Panc1 (cell line): ENCODE measurements around the gene FRMPD1.

Experiments
- POLR2AphosphoS5 ChIP-seq: IDR thresholded peaks from 2 replicates; pipeline ENCODE4 v1.6.1; 2012; ENCODE audit warnings: mild to moderate bottlenecking, low read depth, low read length, moderate library complexity
- SIN3A ChIP-seq: IDR thresholded peaks from 2 replicates; pipeline ENCODE4 v1.6.1; 2012; ENCODE audit warnings: low read depth, mild to moderate bottlenecking, low read length, moderate library complexity, borderline replicate concordance; ENCODE audit not compliant: insufficient read depth
- TF ChIP-seq, protein P1 (sequence below): fragments of 450-650 bp; IDR thresholded peaks from 2 replicates; pipeline ENCODE4 v1.5.1; 2017; ENCODE audit warnings: mild to moderate bottlenecking
- TF ChIP-seq, protein P2 (sequence below), 2 experiments: IDR thresholded peaks; 2 replicates each; pipeline ENCODE4 v1.6.1; 2011 to 2012; ENCODE audit warnings: low read depth in 2 of 2, control low read depth in 1 of 2, low read length in 1 of 2, mild to moderate bottlenecking in 1 of 2, moderate library complexity in 1 of 2; ENCODE audit not compliant: insufficient read depth in 1 of 2

DNA sequence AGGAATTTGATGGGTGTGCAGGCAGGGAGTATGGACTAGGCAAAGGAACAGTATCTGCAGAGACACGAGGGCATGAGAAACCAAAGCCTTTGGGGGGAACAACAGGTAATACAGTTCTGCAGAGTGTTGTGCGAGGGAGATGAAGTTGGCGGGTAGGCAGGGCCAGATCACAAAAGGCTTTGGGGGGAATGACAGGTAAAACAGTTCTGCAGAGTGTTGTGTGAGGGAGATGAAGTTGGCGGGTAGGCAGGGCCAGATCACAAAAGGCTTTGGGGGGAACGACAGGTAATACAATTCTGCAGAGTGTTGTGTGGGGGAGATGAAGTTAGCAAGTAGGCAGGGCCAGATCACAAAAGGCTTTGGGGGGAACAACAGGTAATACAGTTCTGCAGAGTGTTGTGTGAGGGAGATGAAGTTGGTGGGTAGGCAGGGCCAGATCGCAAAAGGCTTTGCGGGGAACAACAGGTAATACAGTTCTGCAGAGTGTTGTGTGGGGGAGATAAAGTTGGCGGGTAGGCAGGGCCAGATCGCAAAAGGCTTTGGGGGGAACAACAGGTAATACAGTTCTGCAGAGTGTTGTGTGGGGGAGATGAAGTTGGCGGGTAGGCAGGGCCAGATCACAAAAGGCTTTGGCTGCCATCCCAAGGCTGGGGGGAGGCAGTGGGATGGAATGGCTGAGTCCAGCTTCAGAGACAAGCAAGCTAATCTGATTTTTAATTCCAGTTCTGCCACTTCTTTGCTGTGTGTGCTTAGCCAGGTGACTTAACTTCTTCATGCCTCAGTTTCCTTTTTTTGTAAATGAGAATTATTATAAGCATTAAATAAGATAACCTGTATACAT lies 33.0 kb downstream of the FRMPD1 start:
- TF ChIP-seq, protein P1, sequence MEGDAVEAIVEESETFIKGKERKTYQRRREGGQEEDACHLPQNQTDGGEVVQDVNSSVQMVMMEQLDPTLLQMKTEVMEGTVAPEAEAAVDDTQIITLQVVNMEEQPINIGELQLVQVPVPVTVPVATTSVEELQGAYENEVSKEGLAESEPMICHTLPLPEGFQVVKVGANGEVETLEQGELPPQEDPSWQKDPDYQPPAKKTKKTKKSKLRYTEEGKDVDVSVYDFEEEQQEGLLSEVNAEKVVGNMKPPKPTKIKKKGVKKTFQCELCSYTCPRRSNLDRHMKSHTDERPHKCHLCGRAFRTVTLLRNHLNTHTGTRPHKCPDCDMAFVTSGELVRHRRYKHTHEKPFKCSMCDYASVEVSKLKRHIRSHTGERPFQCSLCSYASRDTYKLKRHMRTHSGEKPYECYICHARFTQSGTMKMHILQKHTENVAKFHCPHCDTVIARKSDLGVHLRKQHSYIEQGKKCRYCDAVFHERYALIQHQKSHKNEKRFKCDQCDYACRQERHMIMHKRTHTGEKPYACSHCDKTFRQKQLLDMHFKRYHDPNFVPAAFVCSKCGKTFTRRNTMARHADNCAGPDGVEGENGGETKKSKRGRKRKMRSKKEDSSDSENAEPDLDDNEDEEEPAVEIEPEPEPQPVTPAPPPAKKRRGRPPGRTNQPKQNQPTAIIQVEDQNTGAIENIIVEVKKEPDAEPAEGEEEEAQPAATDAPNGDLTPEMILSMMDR = no peak
- TF ChIP-seq SIN3A = no peak
- no peak for TF ChIP-seq POLR2AphosphoS5
- TF ChIP-seq, protein P2, sequence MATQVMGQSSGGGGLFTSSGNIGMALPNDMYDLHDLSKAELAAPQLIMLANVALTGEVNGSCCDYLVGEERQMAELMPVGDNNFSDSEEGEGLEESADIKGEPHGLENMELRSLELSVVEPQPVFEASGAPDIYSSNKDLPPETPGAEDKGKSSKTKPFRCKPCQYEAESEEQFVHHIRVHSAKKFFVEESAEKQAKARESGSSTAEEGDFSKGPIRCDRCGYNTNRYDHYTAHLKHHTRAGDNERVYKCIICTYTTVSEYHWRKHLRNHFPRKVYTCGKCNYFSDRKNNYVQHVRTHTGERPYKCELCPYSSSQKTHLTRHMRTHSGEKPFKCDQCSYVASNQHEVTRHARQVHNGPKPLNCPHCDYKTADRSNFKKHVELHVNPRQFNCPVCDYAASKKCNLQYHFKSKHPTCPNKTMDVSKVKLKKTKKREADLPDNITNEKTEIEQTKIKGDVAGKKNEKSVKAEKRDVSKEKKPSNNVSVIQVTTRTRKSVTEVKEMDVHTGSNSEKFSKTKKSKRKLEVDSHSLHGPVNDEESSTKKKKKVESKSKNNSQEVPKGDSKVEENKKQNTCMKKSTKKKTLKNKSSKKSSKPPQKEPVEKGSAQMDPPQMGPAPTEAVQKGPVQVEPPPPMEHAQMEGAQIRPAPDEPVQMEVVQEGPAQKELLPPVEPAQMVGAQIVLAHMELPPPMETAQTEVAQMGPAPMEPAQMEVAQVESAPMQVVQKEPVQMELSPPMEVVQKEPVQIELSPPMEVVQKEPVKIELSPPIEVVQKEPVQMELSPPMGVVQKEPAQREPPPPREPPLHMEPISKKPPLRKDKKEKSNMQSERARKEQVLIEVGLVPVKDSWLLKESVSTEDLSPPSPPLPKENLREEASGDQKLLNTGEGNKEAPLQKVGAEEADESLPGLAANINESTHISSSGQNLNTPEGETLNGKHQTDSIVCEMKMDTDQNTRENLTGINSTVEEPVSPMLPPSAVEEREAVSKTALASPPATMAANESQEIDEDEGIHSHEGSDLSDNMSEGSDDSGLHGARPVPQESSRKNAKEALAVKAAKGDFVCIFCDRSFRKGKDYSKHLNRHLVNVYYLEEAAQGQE (IDR thresholded peaks at IDR 0.05; ENCODE audit: insufficient read depth in 1 of 2, low read depth in 2 of 2, low read length in 1 of 2) = no peak
